ENCODE data around the gene VAV2. TPM values are rescaled to one million over a fixed set of nuclear protein-coding genes. Genes with fewer than 3 reads are reported as not detected.

The VAV2 gene
- total RNA-seq, 1 donor from 2014 or later: 8.3 TPM

DNA sequence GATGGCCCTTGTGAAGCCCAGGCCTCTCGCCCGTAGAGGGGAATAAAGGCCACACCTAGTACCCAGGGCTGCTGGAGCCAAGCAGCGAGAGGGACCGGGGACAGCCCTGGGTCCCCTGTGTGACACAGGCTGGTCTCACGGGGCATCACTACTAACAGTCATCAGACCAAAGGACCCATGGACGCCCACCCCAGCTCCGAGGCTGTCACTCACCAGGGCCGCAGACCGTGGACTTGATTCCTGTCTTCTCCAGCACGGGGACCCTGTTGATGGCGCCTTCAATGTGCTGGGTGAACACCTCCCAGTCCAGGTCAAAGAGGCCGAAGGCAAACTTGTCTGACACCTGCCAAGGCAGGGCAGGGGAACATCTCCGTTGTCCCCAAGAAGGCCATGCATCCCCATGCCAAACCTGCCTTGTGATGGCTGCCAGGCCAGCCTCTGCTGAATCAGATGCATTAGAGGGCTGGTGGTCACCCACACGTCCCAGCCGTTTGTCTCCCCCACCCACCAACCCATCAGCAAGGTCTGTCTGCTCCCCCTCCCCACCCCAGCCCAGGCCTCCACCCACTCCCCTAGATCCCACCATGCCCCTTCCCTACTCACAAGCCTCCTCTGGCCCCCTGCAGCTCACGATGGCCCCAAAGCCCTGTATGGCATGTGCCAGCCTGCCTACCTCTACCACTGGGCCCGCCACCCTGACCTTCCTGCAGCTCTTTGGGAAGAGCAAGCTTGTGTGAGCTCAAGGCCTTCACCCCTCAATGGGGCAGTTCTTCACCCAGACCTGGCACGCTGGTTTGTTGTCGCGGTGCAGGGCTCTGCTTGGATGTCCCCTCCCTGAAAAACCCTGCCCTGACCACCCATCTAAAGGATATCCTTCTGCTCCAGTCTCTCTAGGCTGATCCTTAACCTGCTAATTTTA is 274.8 kb downstream of the VAV2 start:
- intact Hi-C loops (cut with DNase I): loop anchor here (2.0 to 10.0 kb wide), 2 partner anchors 71 to 183 kb away; partner anchors contain the start of gene ADAMTSL2

GRCh38 chr9:133716564-133717112 is 275.5 kb downstream of the VAV2 start:
- DNase-seq (ENCODE audit: extremely low spot score in 2 of 2): no peak
- no peaks in the 10 kb centered on the region for H3K9me3 ChIP-seq
- H3K27me3 ChIP-seq: no peaks in the 10 kb centered on the region
- no peaks in the 10 kb centered on the region for H3K36me3 ChIP-seq
- intact Hi-C loops (cut with DNase I): loop anchor here (10.0 kb wide), 1 partner anchor 182 kb away; the partner anchor contains the start of gene ADAMTSL2
- no peak overlapping the region for H3K27ac ChIP-seq
- H3K4me1 ChIP-seq: peaks cover 6% of the 10 kb centered on the region
- TF ChIP-seq, protein P1, sequence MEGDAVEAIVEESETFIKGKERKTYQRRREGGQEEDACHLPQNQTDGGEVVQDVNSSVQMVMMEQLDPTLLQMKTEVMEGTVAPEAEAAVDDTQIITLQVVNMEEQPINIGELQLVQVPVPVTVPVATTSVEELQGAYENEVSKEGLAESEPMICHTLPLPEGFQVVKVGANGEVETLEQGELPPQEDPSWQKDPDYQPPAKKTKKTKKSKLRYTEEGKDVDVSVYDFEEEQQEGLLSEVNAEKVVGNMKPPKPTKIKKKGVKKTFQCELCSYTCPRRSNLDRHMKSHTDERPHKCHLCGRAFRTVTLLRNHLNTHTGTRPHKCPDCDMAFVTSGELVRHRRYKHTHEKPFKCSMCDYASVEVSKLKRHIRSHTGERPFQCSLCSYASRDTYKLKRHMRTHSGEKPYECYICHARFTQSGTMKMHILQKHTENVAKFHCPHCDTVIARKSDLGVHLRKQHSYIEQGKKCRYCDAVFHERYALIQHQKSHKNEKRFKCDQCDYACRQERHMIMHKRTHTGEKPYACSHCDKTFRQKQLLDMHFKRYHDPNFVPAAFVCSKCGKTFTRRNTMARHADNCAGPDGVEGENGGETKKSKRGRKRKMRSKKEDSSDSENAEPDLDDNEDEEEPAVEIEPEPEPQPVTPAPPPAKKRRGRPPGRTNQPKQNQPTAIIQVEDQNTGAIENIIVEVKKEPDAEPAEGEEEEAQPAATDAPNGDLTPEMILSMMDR (IDR thresholded peaks at IDR 0.05): no peak
- TF ChIP-seq POLR2AphosphoS5 (IDR thresholded peaks at IDR 0.05; ENCODE audit: insufficient read depth in 1 of 2, low read depth in 1 of 2) (no peak), POLR2A (IDR thresholded peaks at IDR 0.05) (no peak)
- H3K4me3 ChIP-seq: no peak overlapping the region

More for the DNA sequence above, 274.8 kb downstream of the VAV2 start:
- H3K9me3 ChIP-seq: no peaks in the 10 kb centered on the region
- DNase-seq (ENCODE audit: extremely low spot score in 2 of 2): no peak
- H3K4me1 ChIP-seq: peaks cover 6% of the 10 kb centered on the region
- no peak overlapping the region for H3K27ac ChIP-seq
- H3K36me3 ChIP-seq: no peaks in the 10 kb centered on the region
- H3K27me3 ChIP-seq: no peaks in the 10 kb centered on the region
- H3K4me3 ChIP-seq: no peak overlapping the region
- TF ChIP-seq POLR2A (IDR thresholded peaks at IDR 0.05) (no peak), POLR2AphosphoS5 (IDR thresholded peaks at IDR 0.05; ENCODE audit: insufficient read depth in 1 of 2, low read depth in 1 of 2) (no peak)
- TF ChIP-seq, protein P1 (IDR thresholded peaks at IDR 0.05): no peak

- H3K27ac ChIP-seq: no peak overlapping the region
- TF ChIP-seq, protein P1 (IDR thresholded peaks at IDR 0.05): no peak
- TF ChIP-seq POLR2AphosphoS5 (IDR thresholded peaks at IDR 0.05; ENCODE audit: insufficient read depth in 1 of 2, low read depth in 1 of 2) (no peak), POLR2A (IDR thresholded peaks at IDR 0.05) (no peak)
- DNase-seq (ENCODE audit: extremely low spot score in 2 of 2): no peak
These were observed 276.1 kb downstream of the VAV2 start for GRCh38 chr9:133715866-133716563.

DNA sequence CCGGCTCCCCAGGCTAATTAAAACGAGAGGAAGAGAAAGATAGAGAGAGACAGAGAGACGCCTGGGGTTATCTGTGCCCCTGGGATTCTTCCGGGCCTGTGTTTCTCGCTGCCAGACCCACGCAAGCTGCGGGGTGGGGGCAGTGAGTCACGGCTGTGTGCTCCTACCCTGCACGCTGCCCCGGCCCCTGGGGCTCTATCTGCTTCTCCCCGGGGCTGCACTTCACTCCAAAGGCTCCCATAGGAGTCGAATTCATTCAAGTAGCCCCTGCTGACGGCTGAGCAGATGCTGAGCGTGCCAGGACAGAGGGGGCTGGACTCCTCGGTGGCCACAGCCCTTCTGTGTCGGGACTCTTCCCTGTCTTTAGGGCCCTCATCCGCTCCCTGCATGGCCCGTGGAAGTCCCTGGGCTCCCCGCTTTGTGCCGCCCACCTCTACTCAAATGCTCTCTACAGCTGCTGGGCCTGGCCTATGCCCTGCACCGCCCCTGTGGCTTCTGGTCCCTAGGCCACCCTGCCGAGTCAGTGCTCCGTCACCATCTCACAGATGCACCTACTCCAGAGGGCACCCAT is 276.7 kb downstream of the VAV2 start:
- H3K4me1 ChIP-seq: peaks cover 6% of the 10 kb centered on the region
- TF ChIP-seq, protein P1 (IDR thresholded peaks at IDR 0.05): no peak
- TF ChIP-seq POLR2AphosphoS5 (IDR thresholded peaks at IDR 0.05; ENCODE audit: insufficient read depth in 1 of 2, low read depth in 1 of 2): peak in 1 of 2 donors; percentile 7
- no peak overlapping the region for H3K27ac ChIP-seq
- no peak overlapping the region for H3K4me3 ChIP-seq
- H3K27me3 ChIP-seq: no peaks in the 10 kb centered on the region
- DNase-seq (ENCODE audit: extremely low spot score in 2 of 2): no peak
- no peaks in the 10 kb centered on the region for H3K9me3 ChIP-seq
- no peaks in the 10 kb centered on the region for H3K36me3 ChIP-seq
- intact Hi-C loops (cut with DNase I): loop anchor here (10.0 kb wide), 1 partner anchor 181 kb away; the partner anchor contains the start of gene ADAMTSL2

More at GRCh38 chr9:133715866-133716563, 276.1 kb downstream of the VAV2 start:
- intact Hi-C loops (cut with DNase I): loop anchor here (10.0 kb wide), 1 partner anchor 181 kb away; the partner anchor contains the start of gene ADAMTSL2
- Histone ChIP-seq H3K27me3 (no peaks in the 10 kb centered on the region), H3K4me1 (peaks cover 6% of the 10 kb centered on the region), H3K9me3 (no peaks in the 10 kb centered on the region), H3K36me3 (no peaks in the 10 kb centered on the region), H3K4me3 (no peak overlapping the region)
